GM18520 (cell line): ENCODE results near the gene SNRNP70.

Source experiments
- ATAC-seq: cut with Tn5 transposase; IDR thresholded peaks from one replicate; pipeline ENCODE4 v1.9.1; 2021; ENCODE audit not compliant: unreplicated experiment

Gene SNRNP70

DNA sequence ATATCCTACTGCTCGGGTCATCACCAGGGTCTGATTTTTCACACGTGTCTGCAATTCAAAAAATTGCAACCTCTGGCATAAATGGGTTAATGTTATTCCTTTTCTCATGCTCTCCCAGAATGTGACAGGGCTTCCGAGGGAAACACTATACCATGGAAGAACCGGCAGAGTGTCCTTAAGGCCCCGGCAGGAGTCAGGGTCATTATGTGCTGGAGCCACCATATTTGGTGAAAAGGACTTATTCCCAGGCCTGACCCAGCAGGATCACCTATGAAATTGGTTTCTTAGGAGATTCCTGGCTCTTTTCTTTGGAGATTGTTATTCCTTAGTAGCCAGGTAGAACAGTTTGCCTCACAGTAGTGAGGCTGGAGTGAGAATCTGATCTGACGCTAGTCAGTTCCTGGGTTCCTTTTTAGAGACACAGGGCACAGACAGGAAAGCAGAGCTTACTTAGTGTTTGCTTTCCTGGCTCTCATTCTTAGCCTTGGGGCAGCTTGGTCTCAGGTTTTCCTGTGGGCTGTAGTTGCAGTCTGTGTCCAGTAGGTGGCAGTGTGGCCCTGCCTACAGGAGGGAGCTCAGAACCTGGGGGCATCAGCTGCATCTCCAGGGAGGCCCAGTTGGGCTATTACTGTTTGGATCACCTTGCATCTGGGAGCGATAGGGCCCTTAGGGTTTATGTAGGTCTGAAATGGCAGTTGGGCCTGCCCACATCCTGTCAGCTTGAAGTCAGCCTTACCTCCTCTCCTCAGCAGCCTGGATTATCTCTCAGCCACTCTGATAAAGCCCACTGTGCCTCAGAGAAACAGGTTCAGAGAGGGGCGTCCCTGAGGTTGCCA lies 12.4 kb downstream of the SNRNP70 start:
- no peak for ATAC-seq

DNA sequence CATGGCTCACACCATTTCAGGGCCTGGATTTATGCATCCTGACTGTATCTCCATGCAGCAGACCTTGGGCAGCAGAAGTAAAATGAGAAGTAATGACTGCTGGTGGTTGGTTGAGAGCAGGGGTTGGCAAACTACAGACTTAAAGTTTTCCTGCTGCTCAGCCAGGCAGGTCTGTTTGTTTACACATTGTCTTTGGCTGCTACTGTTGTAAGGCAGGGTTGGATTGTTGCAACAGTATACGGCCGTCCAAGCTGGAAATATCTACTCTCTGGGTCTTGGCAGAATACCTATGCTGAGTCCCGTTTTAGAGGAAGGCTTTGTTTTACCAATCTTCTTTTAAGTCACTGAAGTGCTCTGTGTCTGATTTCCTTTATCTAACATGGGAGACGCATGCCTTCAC lies 13.5 kb downstream of the SNRNP70 start:
- no peak for ATAC-seq

DNA sequence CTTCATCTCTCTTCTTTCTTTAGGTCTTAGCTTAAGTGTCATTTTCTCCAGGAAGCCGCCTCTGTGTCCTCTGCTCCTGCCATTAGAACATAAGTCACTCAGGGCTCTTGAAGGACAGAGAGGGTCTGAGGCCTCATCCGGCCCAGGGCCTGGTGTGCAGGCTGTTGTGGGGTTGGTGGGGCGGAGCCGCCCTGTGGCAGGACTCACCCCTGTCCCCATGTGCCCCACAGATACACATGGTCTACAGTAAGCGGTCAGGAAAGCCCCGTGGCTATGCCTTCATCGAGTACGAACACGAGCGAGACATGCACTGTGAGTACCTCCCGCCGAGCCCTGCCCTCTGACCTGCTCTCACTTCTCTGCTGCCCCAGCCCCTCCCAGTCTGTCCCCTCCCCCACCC lies 15.9 kb downstream of the SNRNP70 start:
- ATAC-seq: no peak

DNA sequence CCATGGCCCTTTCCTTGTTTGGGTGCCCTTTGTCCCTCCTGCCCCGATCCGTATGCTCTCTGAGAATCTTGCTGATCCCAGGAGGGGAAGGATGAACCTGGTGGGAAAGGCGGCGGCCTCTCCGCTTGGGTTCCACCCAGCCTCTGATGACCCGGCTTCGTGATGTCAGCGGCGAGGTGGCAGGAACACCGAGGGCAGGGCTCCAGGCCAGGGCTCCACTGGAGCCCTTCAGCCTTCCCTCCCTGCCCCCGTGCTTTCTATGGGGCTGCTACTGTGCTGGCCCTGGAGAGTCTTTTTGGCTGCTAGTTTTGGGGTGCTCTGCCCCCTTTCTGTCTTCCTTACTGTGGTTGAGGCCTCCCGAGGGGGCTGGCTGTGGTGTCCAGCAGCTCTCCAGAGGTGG lies 17.1 kb downstream of the SNRNP70 start:
- no peak for ATAC-seq

DNA sequence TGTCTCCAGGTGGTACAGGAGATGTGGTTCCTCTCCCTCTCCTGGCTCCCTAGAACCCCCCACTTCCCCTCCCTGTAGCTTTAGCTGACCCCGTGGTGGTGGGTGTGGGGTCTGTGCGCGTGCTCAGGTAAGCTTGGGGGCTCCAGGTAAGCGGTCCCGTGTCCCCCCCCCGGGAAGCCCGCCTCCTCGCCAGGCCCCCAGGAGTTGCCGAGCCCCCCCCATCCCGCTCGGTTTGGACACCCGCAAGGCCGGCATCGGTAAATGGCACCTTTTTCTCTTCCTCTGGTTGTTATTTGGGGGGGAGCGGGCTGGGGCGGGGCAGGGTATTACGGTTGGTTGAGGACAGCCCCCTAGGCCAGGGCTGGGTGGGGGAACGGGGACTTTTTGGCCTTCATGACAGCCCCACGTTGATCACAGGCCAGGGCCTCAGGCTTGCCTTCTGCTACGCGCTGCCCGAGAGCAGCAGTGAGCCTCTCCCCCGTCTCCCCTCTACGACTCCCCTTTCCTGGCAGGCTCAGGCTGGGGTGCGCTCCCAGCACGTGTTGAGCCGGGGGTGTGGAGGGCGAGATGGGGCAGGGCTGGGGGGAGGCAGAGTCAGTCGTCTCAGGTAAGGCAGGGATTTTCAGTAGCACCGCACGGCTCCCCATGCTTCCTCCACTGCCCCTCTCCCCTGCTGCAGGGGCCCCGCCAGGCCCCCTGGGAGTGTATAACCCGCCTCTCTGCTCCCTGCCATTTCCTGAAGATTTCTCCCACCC lies 18.3 kb downstream of the SNRNP70 start:
- no peak for ATAC-seq

DNA sequence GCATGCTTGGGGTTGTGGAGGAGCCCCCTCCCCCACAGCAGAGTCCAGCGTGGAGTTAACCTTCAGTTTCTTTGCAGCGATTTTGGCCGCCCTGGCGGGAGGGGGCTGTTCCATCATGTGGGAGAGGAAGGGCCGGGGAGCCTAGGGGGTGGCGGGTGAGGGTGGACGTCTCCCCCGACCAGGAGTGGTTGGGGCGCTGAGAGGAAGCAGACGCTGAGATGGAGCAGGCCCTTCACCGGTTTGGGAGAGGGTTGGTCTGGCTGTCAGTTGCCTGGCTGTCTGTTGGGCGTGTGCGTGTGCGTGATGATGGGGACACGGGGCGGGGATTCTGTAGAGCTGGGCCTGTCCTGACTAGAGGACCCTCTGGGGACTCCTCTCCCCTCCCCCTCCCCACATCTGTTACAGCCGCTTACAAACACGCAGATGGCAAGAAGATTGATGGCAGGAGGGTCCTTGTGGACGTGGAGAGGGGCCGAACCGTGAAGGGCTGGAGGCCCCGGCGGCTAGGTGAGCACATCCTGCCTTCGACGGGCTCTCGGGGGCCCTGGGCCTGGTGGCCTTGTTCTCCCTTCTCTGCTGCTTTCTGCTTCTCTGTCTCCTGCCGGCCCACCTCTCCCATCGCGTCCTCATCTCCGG lies 19.1 kb downstream of the SNRNP70 start:
- no peak for ATAC-seq

DNA sequence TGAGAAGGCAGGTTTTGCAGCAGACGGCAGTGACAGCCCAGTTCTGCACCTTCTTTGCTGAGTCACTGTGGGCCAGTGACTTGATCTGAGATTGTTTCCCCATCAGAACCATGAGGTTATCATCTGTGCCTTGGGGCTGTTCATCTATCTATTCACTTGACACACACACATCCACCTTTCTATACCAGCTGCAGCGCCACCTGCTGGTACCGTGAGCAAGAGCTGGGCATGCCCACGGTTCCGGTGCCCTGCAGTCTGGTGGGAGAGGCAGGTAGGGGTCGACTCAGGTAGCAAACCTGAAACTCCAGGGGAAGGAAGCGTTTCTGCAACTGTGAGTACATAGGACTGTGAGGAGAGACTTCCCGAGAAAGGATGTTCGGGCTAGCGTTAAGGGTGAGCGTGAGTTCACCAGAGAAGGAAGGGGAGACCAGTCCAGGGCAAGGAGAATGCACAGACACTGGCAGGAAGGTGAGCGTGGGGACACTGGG lies 21.4 kb downstream of the SNRNP70 start:
- no peak for ATAC-seq

DNA sequence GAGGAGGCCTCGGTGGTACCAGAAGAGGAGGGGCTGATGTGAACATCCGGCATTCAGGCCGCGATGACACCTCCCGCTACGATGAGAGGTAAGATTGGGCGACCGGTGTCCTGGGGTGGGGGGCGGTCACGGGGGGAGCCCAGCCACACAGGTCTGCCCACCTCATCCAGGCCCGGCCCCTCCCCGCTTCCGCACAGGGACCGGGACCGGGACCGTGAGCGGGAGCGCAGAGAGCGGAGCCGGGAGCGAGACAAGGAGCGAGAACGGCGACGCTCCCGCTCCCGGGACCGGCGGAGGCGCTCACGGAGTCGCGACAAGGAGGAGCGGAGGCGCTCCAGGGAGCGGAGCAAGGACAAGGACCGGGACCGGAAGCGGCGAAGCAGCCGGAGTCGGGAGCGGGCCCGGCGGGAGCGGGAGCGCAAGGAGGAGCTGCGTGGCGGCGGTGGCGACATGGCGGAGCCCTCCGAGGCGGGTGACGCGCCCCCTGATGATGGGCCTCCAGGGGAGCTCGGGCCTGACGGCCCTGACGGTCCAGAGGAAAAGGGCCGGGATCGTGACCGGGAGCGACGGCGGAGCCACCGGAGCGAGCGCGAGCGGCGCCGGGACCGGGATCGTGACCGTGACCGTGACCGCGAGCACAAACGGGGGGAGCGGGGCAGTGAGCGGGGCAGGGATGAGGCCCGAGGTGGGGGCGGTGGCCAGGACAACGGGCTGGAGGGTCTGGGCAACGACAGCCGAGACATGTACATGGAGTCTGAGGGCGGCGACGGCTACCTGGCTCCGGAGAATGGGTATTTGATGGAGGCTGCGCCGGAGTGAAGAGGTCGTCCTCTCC lies 22.6 kb downstream of the SNRNP70 start:
- no peak for ATAC-seq

DNA sequence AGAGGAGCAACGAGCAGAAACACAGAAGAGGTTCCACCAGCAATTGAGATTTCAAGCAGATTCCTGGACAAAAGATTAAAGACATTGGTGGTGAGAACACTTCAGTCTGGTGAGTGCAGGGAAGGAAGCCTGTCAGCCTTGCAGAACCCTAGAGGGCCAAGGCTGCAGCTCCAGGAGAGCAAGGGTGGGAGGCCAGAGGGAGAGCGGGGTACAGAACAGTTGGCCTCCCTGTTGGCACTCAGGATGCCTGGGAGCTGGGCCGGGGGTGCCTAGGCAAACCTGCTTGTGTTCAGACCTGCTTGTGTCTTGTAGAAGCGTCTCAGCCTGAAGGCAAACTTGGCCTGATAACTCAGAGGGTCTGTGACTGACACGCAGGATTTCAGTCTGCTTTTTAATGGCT lies 23.8 kb downstream of the SNRNP70 start:
- no peak for ATAC-seq

DNA sequence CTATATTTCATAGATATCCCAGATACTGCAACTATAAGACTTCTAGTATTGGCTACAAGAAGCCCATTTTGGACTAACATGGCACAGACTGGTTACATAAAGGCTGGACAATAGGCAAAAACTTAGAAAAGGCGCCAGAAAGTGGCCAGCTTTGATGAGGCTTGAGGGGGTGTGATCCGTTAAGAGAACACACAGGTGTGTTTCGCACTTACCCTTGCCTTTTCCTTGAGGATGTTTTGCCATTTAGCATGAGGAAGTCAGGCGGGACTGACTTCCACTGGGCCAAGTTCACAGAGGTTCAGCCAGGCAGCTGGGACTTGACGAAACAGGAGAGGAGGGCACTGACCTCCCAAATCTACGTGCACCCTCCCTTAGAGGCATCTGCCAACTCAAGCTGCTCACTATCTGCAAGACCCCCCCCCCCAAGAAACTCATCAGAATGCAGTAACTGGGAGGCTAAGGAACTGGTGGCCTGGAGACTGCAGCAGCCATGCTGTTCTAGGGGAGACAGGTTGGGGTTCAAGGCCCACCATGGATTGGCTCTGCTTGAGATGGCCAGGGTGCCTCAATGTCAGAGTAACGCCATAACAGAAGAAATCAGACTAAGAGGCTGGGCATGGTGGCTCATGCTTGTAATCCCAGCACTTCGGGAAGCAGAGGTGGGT lies 24.4 kb downstream of the SNRNP70 start:
- ATAC-seq: no peak

DNA sequence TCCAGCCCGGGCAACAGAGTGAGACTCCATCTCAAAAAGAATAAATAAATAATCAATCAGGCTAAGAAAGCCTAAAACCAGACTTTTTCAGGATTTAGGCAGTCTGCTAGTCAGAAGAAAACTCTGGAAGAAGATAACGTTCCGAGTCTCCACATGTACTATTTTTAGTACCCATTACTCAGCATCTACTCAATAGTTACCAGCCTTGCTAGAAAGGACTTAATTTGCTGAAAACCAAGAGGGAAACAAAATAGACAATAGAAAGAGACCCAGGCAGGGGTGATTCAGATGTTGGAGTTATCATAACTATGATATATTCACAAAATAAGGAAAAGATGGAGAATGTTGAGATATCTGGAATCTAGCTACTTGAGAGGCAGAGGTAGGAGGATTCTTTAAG lies 25.3 kb downstream of the SNRNP70 start:
- ATAC-seq: no peak

DNA sequence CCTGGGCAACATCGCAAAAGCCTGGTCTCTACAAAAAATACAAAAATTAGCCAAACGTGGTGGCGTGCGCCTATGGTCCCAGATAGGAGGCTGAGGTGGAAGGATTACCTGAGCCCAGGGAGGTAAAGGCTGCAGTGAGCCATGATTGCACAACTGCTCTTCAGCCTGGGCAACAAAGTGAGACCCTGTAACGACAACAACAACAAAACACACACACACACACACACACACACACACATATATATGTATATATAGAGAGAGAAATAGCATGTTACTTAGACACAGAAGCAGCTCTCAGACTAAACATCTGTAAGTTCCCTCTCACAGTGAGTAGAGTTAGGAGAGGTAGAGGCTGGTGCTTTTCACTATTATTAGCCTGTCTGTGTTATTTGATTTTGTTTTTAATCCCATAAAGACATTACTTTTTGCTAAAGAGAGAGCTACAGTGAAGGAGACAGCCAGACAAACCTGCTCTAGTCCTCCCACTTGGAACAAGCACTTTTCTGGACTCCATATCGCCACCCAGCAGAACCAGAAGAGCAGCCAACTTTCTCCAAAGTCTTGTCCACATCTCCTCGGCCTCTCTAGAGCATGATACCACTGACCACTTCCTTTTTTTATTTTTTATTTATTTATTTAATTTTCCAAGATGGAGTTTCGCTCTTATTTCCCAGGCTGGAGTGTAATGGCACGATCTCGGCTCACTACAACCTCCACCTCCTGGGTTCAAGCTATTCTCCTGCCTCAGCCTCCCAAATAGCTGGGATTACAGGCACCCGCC lies 26.2 kb downstream of the SNRNP70 start:
- ATAC-seq: no peak

DNA sequence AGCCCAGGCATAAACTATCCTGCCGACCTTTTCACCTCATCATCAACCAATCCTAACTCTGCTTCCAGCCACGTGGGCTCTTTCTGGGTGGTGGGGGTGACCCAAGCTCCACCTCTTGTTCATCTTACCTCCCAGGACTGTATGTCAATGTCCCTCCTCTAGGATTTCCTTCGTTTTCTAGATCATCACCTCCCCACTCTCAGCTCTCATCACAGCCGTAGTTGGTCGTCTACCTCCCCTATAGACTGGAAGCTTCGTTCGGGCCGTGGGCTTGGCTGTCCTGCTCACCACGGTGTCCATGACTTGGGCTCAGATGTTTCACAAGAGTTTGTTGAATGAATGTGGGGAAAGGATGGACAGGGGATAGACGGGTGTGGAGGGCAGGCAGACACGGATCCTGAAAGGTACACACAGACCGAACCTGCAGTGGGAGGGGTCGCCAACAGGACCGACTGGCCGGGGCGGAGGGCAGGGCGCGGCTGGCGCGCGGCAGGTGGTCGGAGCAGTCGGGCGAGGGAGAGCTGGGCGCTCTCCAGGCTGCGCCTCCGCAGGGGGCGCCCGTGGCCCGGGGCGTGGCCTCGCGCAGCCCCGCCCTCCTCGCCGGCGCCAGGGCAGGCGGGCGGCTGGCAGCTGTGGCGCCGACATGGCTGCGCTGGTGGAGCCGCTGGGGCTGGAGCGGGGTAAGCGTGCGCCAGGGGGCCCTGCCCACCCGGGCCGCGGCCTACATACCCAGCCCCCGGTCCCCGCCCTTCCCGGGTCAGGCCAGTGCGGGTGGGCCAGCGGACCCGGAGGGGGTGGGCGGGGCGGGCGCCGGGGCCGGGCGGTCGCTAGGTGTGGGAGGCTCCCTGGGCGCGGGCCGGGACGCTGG lies 28.7 kb downstream of the SNRNP70 start, which contains the start of gene LIN7B:
LIN7B (plus strand) TSS at position 609 of the 868 bp plus-strand sequence; CDS start at position 644, 35 bp downstream.
- ATAC-seq: peak; percentile 40

DNA sequence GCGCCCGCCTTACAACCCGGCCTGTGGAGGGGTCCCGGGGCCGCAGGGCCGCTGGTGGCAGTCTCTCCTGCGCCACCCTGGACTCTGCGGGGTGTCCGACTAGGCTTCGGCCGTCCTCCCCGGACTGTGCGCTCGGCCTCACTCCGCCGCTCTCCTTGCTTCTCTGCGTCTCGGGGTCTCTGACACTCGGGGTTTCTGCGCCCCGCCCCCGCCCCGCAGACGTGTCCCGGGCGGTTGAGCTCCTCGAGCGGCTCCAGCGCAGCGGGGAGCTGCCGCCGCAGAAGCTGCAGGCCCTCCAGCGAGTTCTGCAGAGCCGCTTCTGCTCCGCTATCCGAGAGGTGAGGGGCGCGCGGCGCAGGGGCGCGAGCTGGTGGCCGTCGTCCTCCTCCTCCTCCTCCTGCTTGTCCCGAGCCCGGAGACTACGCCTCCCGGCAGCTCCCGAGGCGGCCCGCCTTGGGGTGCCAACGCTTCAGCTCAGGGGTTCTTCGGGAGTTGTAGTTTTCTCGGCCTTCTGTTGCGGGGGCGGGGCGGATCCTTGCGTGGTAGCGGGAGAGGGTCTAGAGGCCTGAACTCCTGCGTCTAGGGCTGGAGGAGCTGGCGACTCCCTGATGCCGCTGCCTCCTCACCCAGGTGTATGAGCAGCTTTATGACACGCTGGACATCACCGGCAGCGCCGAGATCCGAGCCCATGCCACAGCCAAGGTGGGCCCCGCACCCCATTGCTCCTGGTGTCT lies 29.5 kb downstream of the SNRNP70 start:
- ATAC-seq: no peak

DNA sequence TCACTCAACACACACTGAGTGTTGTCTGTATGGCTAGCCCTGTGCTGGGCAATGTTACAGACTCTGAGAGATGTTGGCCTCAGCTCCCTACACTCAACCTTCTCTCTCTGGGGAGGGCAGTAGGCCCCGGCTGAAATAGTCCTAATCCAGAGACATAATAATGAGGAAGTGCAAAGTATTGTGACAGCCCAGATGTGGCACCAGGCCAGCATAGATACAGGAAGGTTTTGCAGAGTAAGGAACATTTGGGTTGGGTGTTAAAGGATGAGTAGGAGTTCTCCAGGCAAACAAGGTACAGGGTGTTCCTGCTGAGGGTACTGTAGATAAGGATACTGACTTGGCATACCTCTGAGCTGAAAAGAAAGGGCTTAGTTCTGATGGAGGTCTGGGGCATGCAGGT lies 31.3 kb downstream of the SNRNP70 start:
- no peak for ATAC-seq

DNA sequence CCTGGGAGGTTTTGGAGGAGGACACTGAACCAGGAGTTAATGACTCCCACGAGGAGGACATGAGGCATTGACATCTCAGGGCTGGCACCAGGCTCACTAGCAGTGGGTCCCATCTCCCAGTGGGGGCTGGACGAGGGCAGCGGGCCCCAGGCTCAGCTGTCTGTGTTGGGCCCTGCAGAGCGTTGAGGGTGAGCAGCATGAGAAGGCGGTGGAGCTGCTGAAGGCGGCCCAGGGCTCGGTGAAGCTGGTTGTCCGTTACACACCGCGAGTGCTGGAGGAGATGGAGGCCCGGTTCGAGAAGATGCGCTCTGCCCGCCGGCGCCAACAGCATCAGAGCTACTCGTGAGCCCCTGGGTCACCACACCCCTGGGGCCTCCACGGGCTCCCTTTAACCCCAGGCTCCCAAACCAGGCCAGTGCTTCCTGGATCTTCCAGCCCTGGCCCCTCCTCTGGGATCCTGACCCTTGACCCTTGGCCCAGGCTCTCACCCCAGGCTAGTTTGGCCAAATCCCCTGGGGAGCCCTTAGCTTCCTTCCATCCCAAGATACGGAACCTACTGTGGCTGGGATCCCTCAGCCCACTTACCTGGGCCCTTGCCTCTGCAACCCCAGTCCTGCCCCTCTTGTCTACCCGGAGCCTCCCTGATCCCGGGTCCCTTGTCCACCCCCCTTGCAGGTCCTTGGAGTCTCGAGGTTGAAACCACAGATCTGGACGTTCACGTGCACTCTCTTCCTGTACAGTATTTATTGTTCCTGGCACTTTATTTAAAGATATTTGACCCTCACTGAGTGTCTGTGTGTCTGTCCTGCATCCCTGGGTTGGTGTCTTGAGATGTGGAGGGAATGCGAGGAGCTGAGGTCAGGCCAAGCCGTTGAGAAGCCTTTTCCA lies 32.7 kb downstream of the SNRNP70 start:
- ATAC-seq: no peak
